Measurements from ENCODE around the gene TADA2B. TPM values are rescaled to one million over a fixed set of nuclear protein-coding genes. Genes with fewer than 3 reads are reported as not detected.

TADA2B gene
- total RNA-seq (10 to 100 TPM; 26.2 to 40.8 (median 31.5) TPM), polyA plus RNA-seq (10 to 100 TPM; 15.4 to 15.6 TPM)
- long read RNA-seq, donor 1, full-length matches to known transcripts: 89 of 94 reads
- long read RNA-seq, donor 1, partial matches to known transcripts: 0 of 94 reads
- long read RNA-seq, donor 1, other reads (novel, unspliced or antisense): 5 of 94 reads
- long read RNA-seq, donor 2, full-length matches to known transcripts: 112 of 115 reads
- long read RNA-seq, donor 2, partial matches to known transcripts: 0 of 115 reads
- long read RNA-seq, donor 2, other reads (novel, unspliced or antisense): 3 of 115 reads
- long read RNA-seq, donor 3, full-length matches to known transcripts: 121 of 123 reads
- long read RNA-seq, donor 3, partial matches to known transcripts: 0 of 123 reads
- long read RNA-seq, donor 3, other reads (novel, unspliced or antisense): 2 of 123 reads

- Histone ChIP-seq H3K27me3 (no peaks in the 10 kb centered on the region), H3K4me3 (peak within 1 kb of the TSS; percentile 83 to 100 (median 99)), H3K9me3 (no peaks in the 10 kb centered on the region), H3K27ac (peak within 1 kb of the TSS; percentile 86 to 96 (median 94)), H3K4me1 (peaks cover 21 to 57% (median 51%) of the 10 kb centered on the region in 9 donors), H3K36me3 (peaks cover 0 to 3% (median 0%) of the 10 kb centered on the region in 9 donors)
- 0% methylated on average over 77 to 108 of the region's 119 CpGs for WGBS, 2 donors
- intact Hi-C loops (cut with DNase I): loop anchor here in 6 of 10 donors (1.0 to 10.0 kb wide), 9 partner anchors 23 to 329 kb away; partner anchors contain the start of genes BLOC1S4 (in 2 of the 6), GRPEL1 (in 1 of the 6) and TBC1D14 (in 1 of the 6)
- ATAC-seq (peak in 4 of 8 donors; percentile 6 to 35 (median 9)), DNase-seq (peak; percentile 20 to 62)
- no peak for TF ChIP-seq CTCF (IDR thresholded peaks at IDR 0.05)
Measured at GRCh38 chr4:7043284-7044136, at the start of gene TADA2B. TADA2B (plus strand) TSS chr4:7043372; CDS start chr4:7043580, 208 bp downstream.

- no peaks in the 10 kb centered on the region for H3K9me3 ChIP-seq
- peaks cover 0 to 90% (median 52%) of the 10 kb centered on the region in 9 donors for H3K36me3 ChIP-seq
- 96 to 98% methylated on average over 12 of the region's 12 CpGs for WGBS, 2 donors
- no peak for TF ChIP-seq CTCF (IDR thresholded peaks at IDR 0.05)
- intact Hi-C loops (cut with DNase I): no loop called here
- ATAC-seq (no peak), DNase-seq (no peak)
- H3K27me3 ChIP-seq: no peaks in the 10 kb centered on the region
- H3K27ac ChIP-seq: no peak overlapping the region
- H3K4me3 ChIP-seq: no peak overlapping the region
- H3K4me1 ChIP-seq: peaks cover 3 to 16% (median 11%) of the 10 kb centered on the region in 9 donors
Measured at GRCh38 chr4:6996481-6996880, 46.7 kb upstream of the TADA2B start.

- H3K36me3 ChIP-seq: peaks cover 0 to 100% (median 64%) of the 10 kb centered on the region in 9 donors
- TF ChIP-seq CTCF (IDR thresholded peaks at IDR 0.05): no peak
- no peaks in the 10 kb centered on the region for H3K27me3 ChIP-seq
- intact Hi-C loops (cut with DNase I): no loop called here
- DNase-seq (no peak), ATAC-seq (peak in 1 of 8 donors; percentile 23)
- no peak overlapping the region for H3K4me3 ChIP-seq
- H3K27ac ChIP-seq: peak overlapping the region in 1 of 10 donors; percentile 37
- WGBS, 2 donors: 91 to 92% methylated on average over 14 of the region's 14 CpGs
- H3K9me3 ChIP-seq: no peaks in the 10 kb centered on the region
- H3K4me1 ChIP-seq: no peaks in the 10 kb centered on the region
Measured at GRCh38 chr4:6999172-7000086, 43.7 kb upstream of the TADA2B start.

Data from heart right ventricle (tissue), 16 donors.